Measurements from ENCODE around the gene GSK3A. TPM values are rescaled to one million over a fixed set of nuclear protein-coding genes. Genes with fewer than 3 reads are reported as not detected.

GSK3A gene
- total RNA-seq, 1 donor from 2014 or later: 39.8 TPM

GRCh38 chr19:42272989-42273406 lies 30.6 kb upstream of the GSK3A start:
- H3K36me3 ChIP-seq: peaks cover 35% of the 10 kb centered on the region
- no peaks in the 10 kb centered on the region for H3K27me3 ChIP-seq (ENCODE audit: low read depth)
- TF ChIP-seq CTCF (IDR thresholded peaks at IDR 0.05): no peak
- DNase-seq (peak; percentile 46), ATAC-seq (no peak)
- no peaks in the 10 kb centered on the region for H3K9me3 ChIP-seq
- intact Hi-C loops (cut with DNase I): no loop called here
- no peak overlapping the region for H3K4me3 ChIP-seq
- H3K27ac ChIP-seq: no peak overlapping the region
- peaks cover 53% of the 10 kb centered on the region for H3K4me1 ChIP-seq

GRCh38 chr19:42272535-42272897 lies 30.1 kb upstream of the GSK3A start:
- TF ChIP-seq CTCF (IDR thresholded peaks at IDR 0.05): no peak
- Histone ChIP-seq H3K36me3 (peaks cover 35% of the 10 kb centered on the region), H3K27ac (no peak overlapping the region), H3K4me1 (peaks cover 52% of the 10 kb centered on the region), H3K27me3 (ENCODE audit: low read depth) (no peaks in the 10 kb centered on the region), H3K9me3 (no peaks in the 10 kb centered on the region), H3K4me3 (no peak overlapping the region)
- DNase-seq: no peak
- ATAC-seq: no peak
- intact Hi-C loops (cut with DNase I): no loop called here

- Histone ChIP-seq H3K9me3 (no peaks in the 10 kb centered on the region), H3K36me3 (peaks cover 35% of the 10 kb centered on the region), H3K27me3 (ENCODE audit: low read depth) (no peaks in the 10 kb centered on the region), H3K27ac (peak overlapping the region; percentile 92), H3K4me1 (peaks cover 48% of the 10 kb centered on the region), H3K4me3 (no peak overlapping the region)
- TF ChIP-seq CTCF (IDR thresholded peaks at IDR 0.05): no peak
- no peak for DNase-seq
- ATAC-seq: no peak
- intact Hi-C loops (cut with DNase I): no loop called here
These were observed 29.6 kb upstream of the GSK3A start for GRCh38 chr19:42271861-42272534.

GRCh38 chr19:42271045-42271419 lies 28.6 kb upstream of the GSK3A start:
- H3K36me3 ChIP-seq: peaks cover 35% of the 10 kb centered on the region
- H3K27ac ChIP-seq: peak overlapping the region; percentile 92
- H3K27me3 ChIP-seq (ENCODE audit: low read depth): no peaks in the 10 kb centered on the region
- no peaks in the 10 kb centered on the region for H3K9me3 ChIP-seq
- no peak for ATAC-seq
- intact Hi-C loops (cut with DNase I): no loop called here
- peak overlapping the region; percentile 61 for H3K4me3 ChIP-seq
- peaks cover 41% of the 10 kb centered on the region for H3K4me1 ChIP-seq
- DNase-seq: no peak
- no peak for TF ChIP-seq CTCF (IDR thresholded peaks at IDR 0.05)

- DNase-seq (peak; percentile 81), ATAC-seq (peak; percentile 0 to 4)
- H3K4me3 ChIP-seq: peak overlapping the region; percentile 61
- no peak for TF ChIP-seq CTCF (IDR thresholded peaks at IDR 0.05)
- peaks cover 35% of the 10 kb centered on the region for H3K36me3 ChIP-seq
- H3K9me3 ChIP-seq: no peaks in the 10 kb centered on the region
- H3K27me3 ChIP-seq (ENCODE audit: low read depth): no peaks in the 10 kb centered on the region
- peaks cover 35% of the 10 kb centered on the region for H3K4me1 ChIP-seq
- peak overlapping the region; percentile 92 for H3K27ac ChIP-seq
- intact Hi-C loops (cut with DNase I): no loop called here
These were observed 28.1 kb upstream of the GSK3A start for GRCh38 chr19:42270346-42271044.

All from lower lobe of right lung (tissue), 2 donors.